Measurements from ENCODE around the gene SLC35B2. TPM values are rescaled to one million over a fixed set of nuclear protein-coding genes. Genes with fewer than 3 reads are reported as not detected.

The SLC35B2 gene
- total and polyA plus RNA-seq, 12 donors: 12.7 to 79.8 (median 55.6) TPM

GRCh38 chr6:44237813-44238433 lies 19.4 kb downstream of the SLC35B2 start:
- H3K4me3 ChIP-seq: peak overlapping the region in 3 of 4 donors; percentile 41 to 72 (median 61)
- 1 to 2% (median 1%) methylated on average over 17 to 42 of the region's 42 CpGs for WGBS, 4 donors
- H3K9me3 ChIP-seq (replicated peaks in 1 of 3): no peaks in the 10 kb centered on the region
- H3K27me3 ChIP-seq: no peaks in the 10 kb centered on the region
- H3K4me1 ChIP-seq (replicated peaks in 1 of 2): peaks cover 27 to 32% of the 10 kb centered on the region in 2 donors
- peak overlapping the region; percentile 93 to 98 (median 97) for H3K27ac ChIP-seq
- peaks cover 0 to 4% of the 10 kb centered on the region in 2 donors for H3K36me3 ChIP-seq (replicated peaks in 1 of 2)
- TF ChIP-seq CTCF (IDR thresholded peaks at IDR 0.05) (peak; percentile 94 to 99 (median 97)), POLR2A (IDR thresholded peaks at IDR 0.05) (peak; percentile 16 to 39)
- intact Hi-C loops (cut with DNase I): loop anchor here (2.0 to 10.0 kb wide), 3 partner anchors 65 to 143 kb away; no protein-coding TSS in a partner anchor
- peak; percentile 85 to 94 (median 90) for DNase-seq

GRCh38 chr6:44237021-44237812 lies 20.1 kb downstream of the SLC35B2 start:
- WGBS, 4 donors: 17 to 22% (median 20%) methylated on average over 19 to 22 of the region's 22 CpGs
- H3K27me3 ChIP-seq: no peaks in the 10 kb centered on the region
- H3K27ac ChIP-seq: peak overlapping the region; percentile 93 to 98 (median 97)
- H3K4me1 ChIP-seq (replicated peaks in 1 of 2): peaks cover 27 to 35% of the 10 kb centered on the region in 2 donors
- intact Hi-C loops (cut with DNase I): loop anchor here (2.0 to 10.0 kb wide), 3 partner anchors 64 to 142 kb away; no protein-coding TSS in a partner anchor
- peak; percentile 95 to 99 (median 99) for DNase-seq
- peaks cover 0 to 11% of the 10 kb centered on the region in 2 donors for H3K36me3 ChIP-seq (replicated peaks in 1 of 2)
- peak in 1 of 2 donors; percentile 82 for TF ChIP-seq POLR2A (IDR thresholded peaks at IDR 0.05)
- TF ChIP-seq CTCF (IDR thresholded peaks at IDR 0.05): peak in 1 of 6 experiments; percentile 1
- H3K4me3 ChIP-seq: peak overlapping the region in 3 of 4 donors; percentile 41 to 72 (median 61)
- no peaks in the 10 kb centered on the region for H3K9me3 ChIP-seq (replicated peaks in 1 of 3)

GRCh38 chr6:44235891-44236516 lies 21.3 kb downstream of the SLC35B2 start:
- H3K36me3 ChIP-seq (replicated peaks in 1 of 2): peaks cover 0 to 22% of the 10 kb centered on the region in 2 donors
- peaks cover 27 to 37% of the 10 kb centered on the region in 2 donors for H3K4me1 ChIP-seq (replicated peaks in 1 of 2)
- DNase-seq: peak in 1 of 7 donors; percentile 23

More at GRCh38 chr6:44235891-44236516, 21.3 kb downstream of the SLC35B2 start:
- intact Hi-C loops (cut with DNase I): loop anchor here (2.0 to 10.0 kb wide), 3 partner anchors 63 to 141 kb away; no protein-coding TSS in a partner anchor
- Histone ChIP-seq H3K27ac (peak overlapping the region in 2 of 5 donors; percentile 33 to 98), H3K27me3 (no peaks in the 10 kb centered on the region), H3K4me3 (no peak overlapping the region), H3K9me3 (replicated peaks in 1 of 3) (no peaks in the 10 kb centered on the region)
- TF ChIP-seq CTCF (IDR thresholded peaks at IDR 0.05) (no peak), POLR2A (IDR thresholded peaks at IDR 0.05) (no peak)
- WGBS, 4 donors: 81 to 91% (median 89%) methylated on average over 3 to 6 of the region's 6 CpGs
